Fibroblast of villous mesenchyme (primary cell): ENCODE measurements around the gene IGFL4. TPM values are rescaled to one million over a fixed set of nuclear protein-coding genes. Genes with fewer than 3 reads are reported as not detected.

Experiments
- DNase-seq: peaks from one replicate; pipeline ENCODE4 v3.0.0-alpha.2; 2010; ENCODE audit warnings: low read depth
- H3K4me3 ChIP-seq: 2 replicates; pipeline ENCODE4 v1.5.1; 2011; ENCODE audit warnings: low read depth, mild to moderate bottlenecking, low read length
- small RNA-seq: library from RNA; depleted of rRNA; stranded (forward); fragments of <200 nt; gene quantifications from one replicate; pipeline ENCODE3, GENCODE V24; 2012
- total RNA-seq: library from RNA; depleted of rRNA; stranded (reverse); fragments of >200 nt; gene quantifications from 2 replicates; pipeline ENCODE4 v1.2.3, GENCODE V29; 2012
- TF ChIP-seq, protein P1 (sequence below): IDR thresholded peaks from 2 replicates; pipeline ENCODE4 v1.5.1; 2012; ENCODE audit warnings: low read depth, mild to moderate bottlenecking, low read length; ENCODE audit not compliant: insufficient read depth

IGFL4 gene
- total RNA-seq, 1 donor: not detected

GRCh38 chr19:45996933-45997332 lies 43.9 kb downstream of the IGFL4 start:
- TF ChIP-seq, protein P1, sequence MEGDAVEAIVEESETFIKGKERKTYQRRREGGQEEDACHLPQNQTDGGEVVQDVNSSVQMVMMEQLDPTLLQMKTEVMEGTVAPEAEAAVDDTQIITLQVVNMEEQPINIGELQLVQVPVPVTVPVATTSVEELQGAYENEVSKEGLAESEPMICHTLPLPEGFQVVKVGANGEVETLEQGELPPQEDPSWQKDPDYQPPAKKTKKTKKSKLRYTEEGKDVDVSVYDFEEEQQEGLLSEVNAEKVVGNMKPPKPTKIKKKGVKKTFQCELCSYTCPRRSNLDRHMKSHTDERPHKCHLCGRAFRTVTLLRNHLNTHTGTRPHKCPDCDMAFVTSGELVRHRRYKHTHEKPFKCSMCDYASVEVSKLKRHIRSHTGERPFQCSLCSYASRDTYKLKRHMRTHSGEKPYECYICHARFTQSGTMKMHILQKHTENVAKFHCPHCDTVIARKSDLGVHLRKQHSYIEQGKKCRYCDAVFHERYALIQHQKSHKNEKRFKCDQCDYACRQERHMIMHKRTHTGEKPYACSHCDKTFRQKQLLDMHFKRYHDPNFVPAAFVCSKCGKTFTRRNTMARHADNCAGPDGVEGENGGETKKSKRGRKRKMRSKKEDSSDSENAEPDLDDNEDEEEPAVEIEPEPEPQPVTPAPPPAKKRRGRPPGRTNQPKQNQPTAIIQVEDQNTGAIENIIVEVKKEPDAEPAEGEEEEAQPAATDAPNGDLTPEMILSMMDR: no peak

GRCh38 chr19:45995715-45996385 lies 45.0 kb downstream of the IGFL4 start:
- DNase-seq: no peak
- peak overlapping the region; percentile 98 for H3K4me3 ChIP-seq
- TF ChIP-seq, protein P1: no peak

More at GRCh38 chr19:45996933-45997332, 43.9 kb downstream of the IGFL4 start:
- H3K4me3 ChIP-seq: no peak overlapping the region
- DNase-seq: no peak

GRCh38 chr19:45994998-45995714 lies 45.6 kb downstream of the IGFL4 start, which contains the start of gene CCDC61:
Gene CCDC61 (plus strand): TSS chr19:45995467. CDS start chr19:46003019, 7,552 bp downstream.
- TF ChIP-seq, protein P1: no peak
- H3K4me3 ChIP-seq: peak within 1 kb of the TSS; percentile 98
- DNase-seq: peak; percentile 100

DNA sequence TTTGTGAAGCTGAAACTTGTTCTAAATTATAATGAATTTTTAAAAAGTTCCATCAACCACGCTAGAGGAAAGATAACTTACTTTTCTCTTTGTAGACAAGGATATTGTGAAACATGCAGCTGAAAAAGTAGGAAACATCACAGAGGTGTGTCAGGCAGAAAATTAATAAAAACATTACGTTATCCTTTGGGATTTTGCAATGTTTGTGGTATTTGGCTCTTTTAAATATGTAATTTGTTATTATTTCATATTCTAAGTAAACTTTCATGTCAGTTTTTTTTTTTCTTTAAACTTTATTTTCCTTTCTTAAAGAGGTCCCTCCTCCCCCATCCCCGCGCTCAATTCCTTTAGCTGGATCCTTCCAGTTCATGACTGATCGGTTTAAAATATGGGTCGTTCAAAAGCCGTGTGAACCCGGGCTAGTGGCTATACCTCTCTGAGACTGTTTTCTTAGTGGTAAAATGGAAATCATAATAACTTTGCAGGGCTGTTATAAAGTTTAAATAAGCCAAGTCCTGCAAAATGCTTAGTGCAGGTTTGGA lies 46.3 kb downstream of the IGFL4 start:
- TF ChIP-seq, protein P1: no peak
- H3K4me3 ChIP-seq: peak overlapping the region; percentile 72
- peak; percentile 36 for DNase-seq

- no peak for DNase-seq
- TF ChIP-seq, protein P1: no peak
Measured at GRCh38 chr19:45990113-45990728, 50.6 kb downstream of the IGFL4 start.

More at GRCh38 chr19:45990113-45990728, 50.6 kb downstream of the IGFL4 start:
- H3K4me3 ChIP-seq: no peak overlapping the region

Small RNA genes lying within 50 kb of the gene (small RNA-seq; reads per million reads assigned to genes)
- 4.0 reads per million, percentile 77 among the genes with 10 or more reads in this experiment for gene MIR769

Other genes with a start within 250 kb of the IGFL4 start
- 53.5 and 54.8 TPM in 2 replicates for gene DMWD, start 248.2 kb downstream of the IGFL4 start, total RNA-seq
- gene RSPH6A, start 225.7 kb downstream of the IGFL4 start, total RNA-seq: under 0.01 and 0.32 TPM in 2 replicates
- gene SYMPK, start 177.9 kb downstream of the IGFL4 start, total RNA-seq: 37.1 and 38.7 TPM in 2 replicates
- not detected in 2 replicates for gene FOXA3, start 176.7 kb downstream of the IGFL4 start, total RNA-seq
- gene IRF2BP1, start 154.9 kb downstream of the IGFL4 start, total RNA-seq: 26.3 and 30.9 TPM in 2 replicates
- 2.6 TPM in 2 replicates for gene MYPOP, start 138.4 kb downstream of the IGFL4 start, total RNA-seq
- gene NANOS2, start 126.2 kb downstream of the IGFL4 start, total RNA-seq: not detected in 2 replicates
- not detected in 2 replicates for gene NOVA2, start 67.1 kb downstream of the IGFL4 start, total RNA-seq
- 3.9 and 6.1 TPM in 2 replicates for gene CCDC61, start 45.5 kb downstream of the IGFL4 start, total RNA-seq
- gene PGLYRP1, start 17.9 kb downstream of the IGFL4 start, total RNA-seq: not detected in 2 replicates
- not detected in 2 replicates for gene IGFL3, start 83.7 kb upstream of the IGFL4 start, total RNA-seq
- gene IGFL2, start 107.2 kb upstream of the IGFL4 start, total RNA-seq: not detected in 2 replicates
- not detected in 2 replicates for gene IGFL1, start 188.7 kb upstream of the IGFL4 start, total RNA-seq